HepG2 (cell line): ENCODE results near the gene GPR39. TPM values are rescaled to one million over a fixed set of nuclear protein-coding genes. Genes with fewer than 3 reads are reported as not detected.

Source experiments
- ATF7 ChIP-seq, 2 experiments: fragments of 450-650 bp in 1 of 2; sonication (generic) in 1 of 2; formaldehyde crosslinking in 1 of 2; IDR thresholded peaks; 2 replicates each; pipeline versions ENCODE4 v1.4.0 to v1.6.1; 2016 to 2020; ENCODE audit warnings: antibody characterized with exemption in 1 of 2, mild to moderate bottlenecking in 1 of 2, missing genetic modification reagents in 1 of 2
- CHCHD3 ChIP-seq: sonication (generic); formaldehyde crosslinking; IDR thresholded peaks from 2 replicates; pipeline ENCODE4 v1.8.0; 2022; ENCODE audit warnings: mild to moderate bottlenecking, missing genetic modification reagents, moderate library complexity
- HDAC1 ChIP-seq: sonication (generic); formaldehyde crosslinking; IDR thresholded peaks from 2 replicates; pipeline ENCODE4 v1.5.1; 2020; ENCODE audit warnings: mild to moderate bottlenecking, missing genetic modification reagents
- PATZ1 ChIP-seq: sonication (generic); formaldehyde crosslinking; IDR thresholded peaks from 2 replicates; pipeline ENCODE4 v1.4.0; 2020; ENCODE audit warnings: missing genetic modification reagents
- RFX5 ChIP-seq: IDR thresholded peaks from 2 replicates; pipeline ENCODE4 v1.6.1; 2011; ENCODE audit warnings: low read depth, low read length, improper control_type of control experiment
- SNAPC4 ChIP-seq: sonication (generic); formaldehyde crosslinking; IDR thresholded peaks from 2 replicates; pipeline ENCODE4 v1.4.0; 2020; ENCODE audit warnings: mild to moderate bottlenecking, missing genetic modification reagents
- XRCC5 ChIP-seq: fragments of 200-400 bp; formaldehyde crosslinking; optimal IDR thresholded peaks from 2 replicates; pipeline ENCODE3; 2017; ENCODE audit warnings: mild to moderate bottlenecking, low read length
- ZFX ChIP-seq: sonication (generic); formaldehyde crosslinking; IDR thresholded peaks from 2 replicates; pipeline ENCODE4 v1.4.0; 2020; ENCODE audit warnings: mild to moderate bottlenecking, low read depth, missing genetic modification reagents, moderate library complexity
- ZNF138 ChIP-seq: sonication (generic); formaldehyde crosslinking; IDR thresholded peaks from 2 replicates; pipeline ENCODE4 v1.5.0; 2020; ENCODE audit warnings: mild to moderate bottlenecking, low read depth, missing genetic modification reagents
- ZNF335 ChIP-seq: sonication (generic); formaldehyde crosslinking; IDR thresholded peaks from 2 replicates; pipeline ENCODE4 v1.4.0; 2020; ENCODE audit warnings: missing genetic modification reagents
- ZNF362 ChIP-seq: sonication (generic); formaldehyde crosslinking; IDR thresholded peaks from 2 replicates; pipeline ENCODE4 v1.4.0; 2020; ENCODE audit warnings: missing genetic modification reagents, mild to moderate bottlenecking, borderline replicate concordance
- ZNF431 ChIP-seq: sonication (generic); formaldehyde crosslinking; IDR thresholded peaks from 2 replicates; pipeline ENCODE4 v1.9.0; 2022; ENCODE audit warnings: missing genetic modification reagents, low read depth, mild to moderate bottlenecking, borderline replicate concordance
- ZNF660 ChIP-seq: sonication (generic); formaldehyde crosslinking; IDR thresholded peaks from 2 replicates; pipeline ENCODE4 v1.5.1; 2020; ENCODE audit warnings: mild to moderate bottlenecking, low read depth, missing genetic modification reagents, borderline replicate concordance
- polyA plus RNA-seq, 8 experiments: library from polyadenylated mRNA; depleted of rRNA in 3 of 8; stranded (reverse) in 7 of 8; unstranded in 1 of 8; fragments of >200 nt; fragmentation: Illumina TruSeq in 4 of 8; extraction: Trizol in 4 of 8; gene quantifications; 2 replicates each; pipeline versions ENCODE4 v1.2.1 to v1.2.3, GENCODE V29; 2011 to 2016; ENCODE audit warnings: low read depth in 4 of 8, missing spikeins in 1 of 8, mixed read lengths in 1 of 8; ENCODE audit not compliant: insufficient read depth in 1 of 8
- total RNA-seq, 5 experiments: library from RNA; depleted of rRNA; stranded (reverse); fragments of >200 nt; fragmentation: Illumina TruSeq; extraction: Trizol; gene quantifications; 2 replicates each; pipeline ENCODE4 v1.2.3, GENCODE V29; 2016; ENCODE audit warnings: low read depth in 1 of 5
- TF ChIP-seq, protein P1 (sequence below): sonication (generic); formaldehyde crosslinking; IDR thresholded peaks from 2 replicates; pipeline ENCODE4 v1.4.0; 2020; ENCODE audit warnings: low read depth, mild to moderate bottlenecking, missing genetic modification reagents
- TF ChIP-seq, protein P2 (sequence below): sonication (generic); formaldehyde crosslinking; IDR thresholded peaks from 2 replicates; pipeline ENCODE4 v1.5.0; 2020; ENCODE audit warnings: missing genetic modification reagents
- TF ChIP-seq, protein P3 (sequence below): IDR thresholded peaks from 2 replicates; pipeline ENCODE4 v1.6.1; 2016
- TF ChIP-seq, protein P4 (sequence below): sonication (generic); formaldehyde crosslinking; IDR thresholded peaks from 2 replicates; pipeline ENCODE4 v1.5.1; 2020; ENCODE audit warnings: missing genetic modification reagents, mild to moderate bottlenecking, borderline replicate concordance

The GPR39 gene
- total and polyA plus RNA-seq, 2 of the 13 experiments (the other 11 are each of a cell fraction or from before 2014, with no cell fraction given) = 0.16 to 0.62 TPM

DNA sequence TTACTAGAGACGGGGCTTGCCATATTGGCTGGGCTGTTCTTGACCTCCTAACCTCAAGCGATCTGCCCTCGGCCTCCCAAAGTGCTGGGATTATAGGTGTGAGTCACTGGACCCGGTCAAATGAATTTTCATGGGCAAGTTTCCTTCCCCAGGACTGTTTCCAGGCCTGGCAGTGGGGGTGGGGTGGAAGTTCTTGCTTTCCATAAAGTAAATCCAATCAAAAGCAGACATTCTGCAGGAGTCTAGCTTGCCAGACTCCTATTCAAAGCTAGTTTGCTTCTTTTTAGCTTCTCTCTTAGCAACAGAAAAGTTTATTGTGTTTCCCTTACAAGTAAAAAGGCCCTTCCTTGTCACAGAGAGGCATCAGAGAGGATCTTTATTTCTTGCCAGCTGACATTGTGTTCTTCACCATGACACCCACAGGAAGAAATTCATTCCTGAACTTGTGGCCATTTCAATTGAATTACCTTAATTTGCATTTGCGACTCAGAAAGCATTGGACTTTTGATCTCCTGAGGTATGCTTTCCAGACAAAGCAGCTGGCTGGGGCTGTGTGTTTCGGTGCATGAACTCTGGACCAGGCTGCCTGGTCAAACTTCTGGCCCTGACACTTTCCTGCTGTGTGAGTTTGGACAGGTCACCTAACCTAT, 215.5 kb downstream of the GPR39 start (continued):
- TF ChIP-seq, protein P1, sequence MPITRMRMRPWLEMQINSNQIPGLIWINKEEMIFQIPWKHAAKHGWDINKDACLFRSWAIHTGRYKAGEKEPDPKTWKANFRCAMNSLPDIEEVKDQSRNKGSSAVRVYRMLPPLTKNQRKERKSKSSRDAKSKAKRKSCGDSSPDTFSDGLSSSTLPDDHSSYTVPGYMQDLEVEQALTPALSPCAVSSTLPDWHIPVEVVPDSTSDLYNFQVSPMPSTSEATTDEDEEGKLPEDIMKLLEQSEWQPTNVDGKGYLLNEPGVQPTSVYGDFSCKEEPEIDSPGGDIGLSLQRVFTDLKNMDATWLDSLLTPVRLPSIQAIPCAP = no peak
- TF ChIP-seq ZFX (CRISPR knock-in tag) = peak; percentile 26; the same call in 1 of the 2 replicates
- no peak for TF ChIP-seq ZNF138 (CRISPR knock-in tag)
- no peak for TF ChIP-seq ZNF362 (CRISPR knock-in tag)
- no peak for TF ChIP-seq SNAPC4 (CRISPR knock-in tag)
- TF ChIP-seq, protein P2, sequence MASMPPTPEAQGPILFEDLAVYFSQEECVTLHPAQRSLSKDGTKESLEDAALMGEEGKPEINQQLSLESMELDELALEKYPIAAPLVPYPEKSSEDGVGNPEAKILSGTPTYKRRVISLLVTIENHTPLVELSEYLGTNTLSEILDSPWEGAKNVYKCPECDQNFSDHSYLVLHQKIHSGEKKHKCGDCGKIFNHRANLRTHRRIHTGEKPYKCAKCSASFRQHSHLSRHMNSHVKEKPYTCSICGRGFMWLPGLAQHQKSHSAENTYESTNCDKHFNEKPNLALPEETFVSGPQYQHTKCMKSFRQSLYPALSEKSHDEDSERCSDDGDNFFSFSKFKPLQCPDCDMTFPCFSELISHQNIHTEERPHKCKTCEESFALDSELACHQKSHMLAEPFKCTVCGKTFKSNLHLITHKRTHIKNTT = no peak
- TF ChIP-seq ZNF335 (CRISPR knock-in tag) = no peak
- no peak for TF ChIP-seq CHCHD3 (CRISPR knock-in tag)
- TF ChIP-seq PATZ1 (CRISPR knock-in tag) = no peak
- no peak for TF ChIP-seq ZNF660 (CRISPR knock-in tag)
- no peak for TF ChIP-seq HDAC1 (CRISPR knock-in tag)
- TF ChIP-seq, protein P3, sequence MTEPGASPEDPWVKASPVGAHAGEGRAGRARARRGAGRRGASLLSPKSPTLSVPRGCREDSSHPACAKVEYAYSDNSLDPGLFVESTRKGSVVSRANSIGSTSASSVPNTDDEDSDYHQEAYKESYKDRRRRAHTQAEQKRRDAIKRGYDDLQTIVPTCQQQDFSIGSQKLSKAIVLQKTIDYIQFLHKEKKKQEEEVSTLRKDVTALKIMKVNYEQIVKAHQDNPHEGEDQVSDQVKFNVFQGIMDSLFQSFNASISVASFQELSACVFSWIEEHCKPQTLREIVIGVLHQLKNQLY (CRISPR knock-in tag) = no peak
- TF ChIP-seq ZNF431 (CRISPR knock-in tag) = no peak
- no peak for TF ChIP-seq XRCC5
- no peak for TF ChIP-seq RFX5
- TF ChIP-seq, protein P4, sequence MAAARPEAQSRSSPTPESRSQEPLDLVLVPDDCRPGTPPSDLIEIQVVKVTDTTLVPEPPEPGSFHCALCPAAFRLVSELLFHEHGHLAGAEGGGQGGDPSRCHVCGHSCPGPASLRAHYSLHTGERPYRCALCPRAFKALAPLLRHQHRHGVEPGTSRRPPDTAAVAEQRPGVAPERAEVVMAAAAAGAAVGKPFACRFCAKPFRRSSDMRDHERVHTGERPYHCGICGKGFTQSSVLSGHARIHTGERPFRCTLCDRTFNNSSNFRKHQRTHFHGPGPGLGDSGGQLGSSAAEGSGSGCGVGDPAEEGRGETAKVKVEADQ (CRISPR knock-in tag) = no peak
- TF ChIP-seq ATF7 (IDR thresholded peaks at IDR 0.05) = no peak
- no peak for TF ChIP-seq ATF7 (CRISPR knock-in tag; IDR thresholded peaks at IDR 0.05)
